GM18861 (cell line): ENCODE data around the gene ZNF497.
"Not testable (repeated sequence)": the region's sequence is repeated elsewhere in the genome, so short reads cannot be mapped to it uniquely, and the experiment has no call there.

Experiments
- ATAC-seq: cut with Tn5 transposase; IDR thresholded peaks from one replicate; pipeline ENCODE4 v1.9.1; 2021; ENCODE audit not compliant: unreplicated experiment

The ZNF497 gene

DNA sequence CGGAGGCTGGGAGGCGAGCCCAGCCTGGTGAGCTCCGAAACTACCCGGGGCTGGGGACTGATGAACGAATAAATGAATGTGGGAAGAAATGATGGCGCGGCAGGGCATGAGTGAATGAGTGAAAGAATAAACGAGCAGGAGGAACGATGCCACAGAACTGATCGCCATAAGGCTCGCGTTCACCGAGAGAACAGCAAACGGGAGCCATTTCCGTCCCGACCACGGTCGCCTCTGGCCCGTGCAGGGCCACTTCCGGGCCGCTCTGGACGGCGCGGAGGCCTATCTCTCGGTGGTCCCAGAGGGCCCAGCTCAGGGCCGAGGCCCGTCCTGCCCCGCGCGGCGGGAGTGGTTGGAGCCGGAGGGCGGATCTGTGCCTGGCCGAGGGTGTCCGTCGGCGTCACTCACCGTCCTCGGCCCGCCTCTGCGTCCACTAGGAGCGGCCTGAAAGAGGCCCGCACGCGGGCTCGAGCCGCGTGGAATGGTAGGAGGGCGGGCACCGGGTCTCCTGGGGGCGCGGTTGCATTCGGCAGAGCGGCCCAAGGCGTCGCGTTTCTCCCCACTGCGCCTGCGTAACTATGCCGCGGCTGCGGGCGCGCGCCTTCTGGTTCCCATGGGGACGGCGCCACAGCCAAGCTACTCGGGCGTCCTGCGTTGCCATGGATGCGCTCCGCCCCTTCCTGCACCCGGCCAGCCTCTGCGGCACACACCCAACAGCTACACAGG lies at the start of gene ZNF497:
TSS of gene ZNF497 (minus strand) at position 480 of the 723 bp plus-strand sequence. CDS start 5,116 bp downstream, outside the sequence.
- ATAC-seq, result peak; percentile 77

GRCh38 chr19:58409010-58409790 lies 46.6 kb upstream of the ZNF497 start:
- ATAC-seq, result no peak

GRCh38 chr19:58408152-58409009 lies 45.8 kb upstream of the ZNF497 start, which contains the start of gene ZNF584:
TSS of gene ZNF584 (plus strand) at chr19:58408649. CDS start at chr19:58409148, 499 bp downstream.
- peak; percentile 81 for ATAC-seq

- ATAC-seq, result no peak
Observed at GRCh38 chr19:58407658-58408151, 45.2 kb upstream of the ZNF497 start.

- no peak for ATAC-seq
Observed at GRCh38 chr19:58406818-58407657, 44.5 kb upstream of the ZNF497 start.

DNA sequence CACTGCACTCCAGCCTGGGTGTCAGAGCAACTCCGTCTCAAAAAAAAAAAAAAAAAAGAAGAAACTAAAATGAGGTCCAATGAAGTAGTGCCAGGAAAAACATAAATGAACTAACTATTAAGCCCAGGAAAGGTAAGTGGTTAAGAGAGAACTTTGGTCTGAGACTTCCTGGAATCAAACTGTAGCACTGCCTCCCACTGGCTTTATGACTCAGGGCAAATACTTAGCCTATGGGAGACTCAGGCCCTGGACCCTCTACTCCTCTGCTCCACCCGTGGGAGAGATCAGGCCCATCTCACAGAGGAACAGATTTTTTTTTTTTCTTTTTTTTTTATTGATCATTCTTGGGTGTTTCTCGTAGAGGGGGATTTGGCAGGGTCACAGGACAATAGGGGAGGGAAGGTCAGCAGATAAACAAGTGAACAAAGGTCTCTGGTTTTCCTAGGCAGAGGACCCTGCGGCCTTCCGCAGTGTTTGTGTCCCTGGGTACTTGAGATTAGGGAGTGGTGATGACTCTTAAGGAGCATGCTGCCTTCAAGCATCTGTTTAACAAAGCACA lies 41.4 kb upstream of the ZNF497 start:
- not testable (repeated sequence) for ATAC-seq

- ATAC-seq, result no peak
Observed at GRCh38 chr19:58401840-58402421, 39.4 kb upstream of the ZNF497 start.

DNA sequence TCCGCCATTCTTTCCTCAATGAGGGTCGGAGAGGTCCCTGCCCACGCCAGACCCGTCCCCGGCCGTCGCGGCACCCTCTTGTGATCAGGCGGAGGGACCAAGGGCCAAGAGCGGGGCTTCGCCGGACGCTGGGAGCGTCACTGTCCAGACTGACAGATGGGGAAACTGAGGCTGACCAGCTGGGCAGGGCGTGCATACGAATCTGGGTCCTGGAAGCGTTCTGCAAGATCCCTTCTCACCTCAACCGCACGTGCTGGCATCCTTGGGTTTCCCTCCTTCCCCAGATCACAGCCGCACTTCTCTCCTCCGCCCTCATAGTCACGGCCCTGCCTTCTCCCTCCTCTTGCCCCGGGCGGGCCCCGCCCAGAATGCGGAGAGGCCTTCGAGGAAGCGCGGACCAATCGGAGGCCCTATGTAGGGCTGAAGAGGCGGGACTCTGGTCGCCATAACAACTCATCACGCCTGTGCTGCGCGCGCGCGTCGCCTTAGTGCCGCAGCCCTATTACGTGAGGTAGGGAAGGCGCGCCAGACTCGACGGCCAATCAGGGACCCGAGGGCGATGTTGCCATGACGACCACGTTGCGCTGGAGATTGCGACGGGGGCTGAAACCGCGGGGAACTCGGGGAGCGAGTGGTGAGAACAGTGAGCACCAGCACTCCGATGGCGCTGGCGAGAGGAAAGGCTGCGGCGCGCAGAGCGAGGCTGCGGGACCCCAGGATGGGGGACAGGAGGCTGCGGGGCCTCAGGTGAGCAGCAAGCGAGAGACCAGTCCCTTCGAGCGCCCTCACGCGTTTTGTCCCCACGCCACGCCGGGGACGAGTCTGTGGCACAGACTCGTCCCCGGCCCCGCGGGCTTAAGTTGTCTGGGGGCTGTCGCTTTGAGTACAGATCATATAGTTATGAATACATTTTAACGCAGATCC lies 38.6 kb upstream of the ZNF497 start:
- ATAC-seq, result peak; percentile 96

DNA sequence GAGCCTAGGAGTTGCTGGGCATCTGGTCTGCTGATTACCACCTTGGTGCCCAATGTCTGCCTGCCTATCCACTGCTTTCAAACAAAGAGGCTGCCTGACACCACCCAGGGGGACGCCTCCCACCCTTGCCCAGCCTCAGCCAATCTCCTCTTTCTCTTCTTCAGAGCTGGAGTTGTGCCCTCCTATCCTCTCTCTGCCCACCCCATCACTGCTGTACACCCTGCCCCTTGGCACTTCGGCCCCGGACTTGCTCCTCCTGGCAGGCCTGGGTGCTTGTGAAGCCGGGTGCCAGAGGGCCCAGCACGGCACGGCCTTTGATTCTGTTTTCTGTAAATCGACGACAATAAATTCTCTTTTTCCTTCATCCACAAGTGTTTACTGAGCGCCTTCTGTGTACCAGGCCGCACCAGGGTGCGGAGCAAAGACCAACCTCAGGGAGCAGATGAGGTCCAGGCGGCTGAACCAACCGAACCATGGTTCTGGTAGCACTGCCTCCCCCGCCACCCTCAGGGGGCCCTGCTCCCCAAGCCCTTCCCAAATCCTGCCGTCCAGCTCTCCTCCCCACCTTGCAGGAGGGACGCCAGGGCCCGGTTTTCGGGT lies 37.9 kb upstream of the ZNF497 start:
- ATAC-seq, result no peak

DNA sequence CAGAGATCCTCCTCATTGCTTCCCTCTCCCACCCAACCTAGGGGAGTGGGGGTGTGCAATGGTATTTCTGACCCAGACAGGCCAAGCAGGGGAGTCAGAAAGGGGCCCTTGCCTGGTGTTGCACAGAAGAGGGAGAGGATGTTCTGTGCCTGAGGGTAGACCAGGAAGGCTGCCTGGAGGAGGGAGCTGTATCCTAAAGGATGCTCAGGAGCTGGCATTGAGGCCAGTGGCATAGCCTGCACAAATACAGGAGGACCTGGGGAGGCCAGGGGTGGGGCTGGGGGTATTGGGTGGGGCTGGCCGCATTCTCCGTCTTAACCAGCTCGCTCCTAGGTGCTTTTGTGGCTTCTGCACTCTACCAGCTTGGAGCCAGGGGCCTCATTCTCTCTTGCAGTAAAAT lies 37.4 kb upstream of the ZNF497 start:
- ATAC-seq, result no peak

DNA sequence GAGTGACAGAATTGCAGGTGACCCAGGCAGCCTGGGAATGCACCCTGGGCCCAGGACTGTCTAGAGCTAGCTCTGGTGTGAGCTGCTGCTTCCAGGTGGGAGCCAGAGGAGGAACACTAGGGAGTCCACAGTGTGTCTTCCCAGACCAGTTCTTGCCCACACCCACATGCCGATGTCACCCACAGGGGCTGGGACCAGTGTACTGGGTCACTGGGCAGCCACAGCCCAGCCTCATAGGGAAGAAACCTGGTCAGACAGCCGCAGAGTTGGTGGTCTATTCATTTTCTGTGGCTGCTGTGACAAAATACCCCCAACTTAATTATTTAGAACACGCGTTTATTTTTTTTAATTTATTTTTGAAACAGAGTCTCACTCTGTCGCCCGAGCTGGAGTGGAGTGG lies 36.0 kb upstream of the ZNF497 start:
- no peak for ATAC-seq

- ATAC-seq, result no peak
Observed at GRCh38 chr19:58398087-58398486, 35.5 kb upstream of the ZNF497 start.

GRCh38 chr19:58397533-58398037 lies 35.0 kb upstream of the ZNF497 start:
- ATAC-seq, result no peak

GRCh38 chr19:58396691-58397532 lies 34.4 kb upstream of the ZNF497 start:
- ATAC-seq, result no peak

- ATAC-seq, result no peak
Observed at GRCh38 chr19:58395979-58396627, 33.6 kb upstream of the ZNF497 start.

GRCh38 chr19:58395220-58395978 lies 32.8 kb upstream of the ZNF497 start, which contains the start of gene RNF225:
TSS of gene RNF225 (plus strand) at chr19:58395656. CDS start at chr19:58396090, 434 bp downstream.
- ATAC-seq, result no peak
